ENCODE measurements around the gene CDK6.

Gene CDK6

GRCh38 chr7:92725161-92725925 is 111.0 kb downstream of the CDK6 start:
- H3K4me3 ChIP-seq (ENCODE audit: low read depth, low read length), result no peak overlapping the region
- no peaks in the 10 kb centered on the region for H3K27me3 ChIP-seq (ENCODE audit: insufficient read depth, low read length)
- peaks cover 14% of the 10 kb centered on the region for H3K36me3 ChIP-seq (ENCODE audit: insufficient read depth, low read length)
- peaks cover 64% of the 10 kb centered on the region for H3K79me2 ChIP-seq (ENCODE audit: control insufficient read depth, insufficient read depth, low read length, unreplicated experiment)
- no peak overlapping the region for H3K27ac ChIP-seq (ENCODE audit: low read depth, low read length)
- H3K4me1 ChIP-seq (ENCODE audit: control insufficient read depth, insufficient read depth, low read length, unreplicated experiment), result peaks cover 51% of the 10 kb centered on the region
- no peak overlapping the region for H2AFZ ChIP-seq (ENCODE audit: low read length, unreplicated experiment)

- Histone ChIP-seq H2AFZ (ENCODE audit: low read length, unreplicated experiment) (no peak overlapping the region), H3K36me3 (ENCODE audit: insufficient read depth, low read length) (peaks cover 14% of the 10 kb centered on the region), H3K4me3 (ENCODE audit: low read depth, low read length) (no peak overlapping the region), H3K27ac (ENCODE audit: low read depth, low read length) (peak overlapping the region; percentile 72), H3K4me1 (ENCODE audit: control insufficient read depth, insufficient read depth, low read length, unreplicated experiment) (peaks cover 42% of the 10 kb centered on the region), H3K27me3 (ENCODE audit: insufficient read depth, low read length) (no peaks in the 10 kb centered on the region), H3K79me2 (ENCODE audit: control insufficient read depth, insufficient read depth, low read length, unreplicated experiment) (peaks cover 59% of the 10 kb centered on the region)
Measured at GRCh38 chr7:92723943-92724342, 112.4 kb downstream of the CDK6 start.

GRCh38 chr7:92723205-92723604 is 113.2 kb downstream of the CDK6 start:
- H3K27me3 ChIP-seq (ENCODE audit: insufficient read depth, low read length), result no peaks in the 10 kb centered on the region
- peaks cover 14% of the 10 kb centered on the region for H3K36me3 ChIP-seq (ENCODE audit: insufficient read depth, low read length)
- H3K79me2 ChIP-seq (ENCODE audit: control insufficient read depth, insufficient read depth, low read length, unreplicated experiment), result peaks cover 60% of the 10 kb centered on the region
- H2AFZ ChIP-seq (ENCODE audit: low read length, unreplicated experiment), result no peak overlapping the region
- peaks cover 40% of the 10 kb centered on the region for H3K4me1 ChIP-seq (ENCODE audit: control insufficient read depth, insufficient read depth, low read length, unreplicated experiment)
- H3K4me3 ChIP-seq (ENCODE audit: low read depth, low read length), result peak overlapping the region; percentile 43; the same call in 1 of the 2 replicates
- H3K27ac ChIP-seq (ENCODE audit: low read depth, low read length), result peak overlapping the region; percentile 72

GRCh38 chr7:92722541-92722940 is 113.8 kb downstream of the CDK6 start:
- peak overlapping the region; percentile 72 for H3K27ac ChIP-seq (ENCODE audit: low read depth, low read length)
- H3K4me1 ChIP-seq (ENCODE audit: control insufficient read depth, insufficient read depth, low read length, unreplicated experiment), result peaks cover 40% of the 10 kb centered on the region
- H3K4me3 ChIP-seq (ENCODE audit: low read depth, low read length), result peak overlapping the region; percentile 43; the same call in 1 of the 2 replicates
- peaks cover 56% of the 10 kb centered on the region for H3K79me2 ChIP-seq (ENCODE audit: control insufficient read depth, insufficient read depth, low read length, unreplicated experiment)
- H3K36me3 ChIP-seq (ENCODE audit: insufficient read depth, low read length), result peaks cover 14% of the 10 kb centered on the region
- H3K27me3 ChIP-seq (ENCODE audit: insufficient read depth, low read length), result no peaks in the 10 kb centered on the region
- no peak overlapping the region for H2AFZ ChIP-seq (ENCODE audit: low read length, unreplicated experiment)

- no peak overlapping the region for H3K4me3 ChIP-seq (ENCODE audit: low read depth, low read length)
- no peak overlapping the region for H2AFZ ChIP-seq (ENCODE audit: low read length, unreplicated experiment)
- no peaks in the 10 kb centered on the region for H3K27me3 ChIP-seq (ENCODE audit: insufficient read depth, low read length)
- no peak overlapping the region for H3K27ac ChIP-seq (ENCODE audit: low read depth, low read length)
- H3K79me2 ChIP-seq (ENCODE audit: control insufficient read depth, insufficient read depth, low read length, unreplicated experiment), result peaks cover 54% of the 10 kb centered on the region
- peaks cover 36% of the 10 kb centered on the region for H3K4me1 ChIP-seq (ENCODE audit: control insufficient read depth, insufficient read depth, low read length, unreplicated experiment)
- H3K36me3 ChIP-seq (ENCODE audit: insufficient read depth, low read length), result peaks cover 14% of the 10 kb centered on the region
Measured at GRCh38 chr7:92720604-92721350, 115.6 kb downstream of the CDK6 start.

- Histone ChIP-seq H3K27me3 (ENCODE audit: insufficient read depth, low read length) (no peaks in the 10 kb centered on the region), H2AFZ (ENCODE audit: low read length, unreplicated experiment) (no peak overlapping the region), H3K4me1 (ENCODE audit: control insufficient read depth, insufficient read depth, low read length, unreplicated experiment) (peaks cover 23% of the 10 kb centered on the region), H3K79me2 (ENCODE audit: control insufficient read depth, insufficient read depth, low read length, unreplicated experiment) (peaks cover 51% of the 10 kb centered on the region), H3K36me3 (ENCODE audit: insufficient read depth, low read length) (peaks cover 8% of the 10 kb centered on the region; the same call in 1 of the 2 replicates), H3K4me3 (ENCODE audit: low read depth, low read length) (peak overlapping the region; percentile 9; the same call in 1 of the 2 replicates), H3K27ac (ENCODE audit: low read depth, low read length) (peak overlapping the region; percentile 20; the same call in 1 of the 2 replicates)
Measured at GRCh38 chr7:92717993-92718716, 118.2 kb downstream of the CDK6 start.

- peaks cover 18% of the 10 kb centered on the region for H3K4me1 ChIP-seq (ENCODE audit: control insufficient read depth, insufficient read depth, low read length, unreplicated experiment)
- H3K79me2 ChIP-seq (ENCODE audit: control insufficient read depth, insufficient read depth, low read length, unreplicated experiment), result peaks cover 50% of the 10 kb centered on the region
- peak overlapping the region; percentile 20; the same call in 1 of the 2 replicates for H3K27ac ChIP-seq (ENCODE audit: low read depth, low read length)
- H2AFZ ChIP-seq (ENCODE audit: low read length, unreplicated experiment), result no peak overlapping the region
- H3K4me3 ChIP-seq (ENCODE audit: low read depth, low read length), result peak overlapping the region; percentile 9; the same call in 1 of the 2 replicates
- H3K36me3 ChIP-seq (ENCODE audit: insufficient read depth, low read length), result peaks cover 8% of the 10 kb centered on the region; the same call in 1 of the 2 replicates
- H3K27me3 ChIP-seq (ENCODE audit: insufficient read depth, low read length), result no peaks in the 10 kb centered on the region
Measured at GRCh38 chr7:92717623-92717992, 118.8 kb downstream of the CDK6 start.

- Histone ChIP-seq H3K79me2 (ENCODE audit: control insufficient read depth, insufficient read depth, low read length, unreplicated experiment) (peaks cover 44% of the 10 kb centered on the region), H3K27me3 (ENCODE audit: insufficient read depth, low read length) (no peaks in the 10 kb centered on the region), H3K4me3 (ENCODE audit: low read depth, low read length) (no peak overlapping the region), H2AFZ (ENCODE audit: low read length, unreplicated experiment) (no peak overlapping the region), H3K27ac (ENCODE audit: low read depth, low read length) (no peak overlapping the region), H3K36me3 (ENCODE audit: insufficient read depth, low read length) (peaks cover 5% of the 10 kb centered on the region; the same call in 1 of the 2 replicates), H3K4me1 (ENCODE audit: control insufficient read depth, insufficient read depth, low read length, unreplicated experiment) (peaks cover 13% of the 10 kb centered on the region)
Measured at GRCh38 chr7:92716825-92717580, 119.4 kb downstream of the CDK6 start.

GRCh38 chr7:92715963-92716362 is 120.4 kb downstream of the CDK6 start:
- Histone ChIP-seq H3K4me3 (ENCODE audit: low read depth, low read length) (no peak overlapping the region), H3K27ac (ENCODE audit: low read depth, low read length) (no peak overlapping the region), H3K79me2 (ENCODE audit: control insufficient read depth, insufficient read depth, low read length, unreplicated experiment) (peaks cover 36% of the 10 kb centered on the region), H3K36me3 (ENCODE audit: insufficient read depth, low read length) (peaks cover 5% of the 10 kb centered on the region; the same call in 1 of the 2 replicates), H2AFZ (ENCODE audit: low read length, unreplicated experiment) (no peak overlapping the region), H3K4me1 (ENCODE audit: control insufficient read depth, insufficient read depth, low read length, unreplicated experiment) (peaks cover 13% of the 10 kb centered on the region), H3K27me3 (ENCODE audit: insufficient read depth, low read length) (no peaks in the 10 kb centered on the region)

- peaks cover 13% of the 10 kb centered on the region for H3K4me1 ChIP-seq (ENCODE audit: control insufficient read depth, insufficient read depth, low read length, unreplicated experiment)
- no peak overlapping the region for H2AFZ ChIP-seq (ENCODE audit: low read length, unreplicated experiment)
- H3K4me3 ChIP-seq (ENCODE audit: low read depth, low read length), result no peak overlapping the region
- H3K36me3 ChIP-seq (ENCODE audit: insufficient read depth, low read length), result peaks cover 12% of the 10 kb centered on the region; the same call in 1 of the 2 replicates
- no peaks in the 10 kb centered on the region for H3K27me3 ChIP-seq (ENCODE audit: insufficient read depth, low read length)
- H3K79me2 ChIP-seq (ENCODE audit: control insufficient read depth, insufficient read depth, low read length, unreplicated experiment), result peaks cover 30% of the 10 kb centered on the region
- H3K27ac ChIP-seq (ENCODE audit: low read depth, low read length), result no peak overlapping the region
Measured at GRCh38 chr7:92714767-92715166, 121.6 kb downstream of the CDK6 start.
